Measurements from ENCODE around the gene CAV1.

Gene CAV1

DNA sequence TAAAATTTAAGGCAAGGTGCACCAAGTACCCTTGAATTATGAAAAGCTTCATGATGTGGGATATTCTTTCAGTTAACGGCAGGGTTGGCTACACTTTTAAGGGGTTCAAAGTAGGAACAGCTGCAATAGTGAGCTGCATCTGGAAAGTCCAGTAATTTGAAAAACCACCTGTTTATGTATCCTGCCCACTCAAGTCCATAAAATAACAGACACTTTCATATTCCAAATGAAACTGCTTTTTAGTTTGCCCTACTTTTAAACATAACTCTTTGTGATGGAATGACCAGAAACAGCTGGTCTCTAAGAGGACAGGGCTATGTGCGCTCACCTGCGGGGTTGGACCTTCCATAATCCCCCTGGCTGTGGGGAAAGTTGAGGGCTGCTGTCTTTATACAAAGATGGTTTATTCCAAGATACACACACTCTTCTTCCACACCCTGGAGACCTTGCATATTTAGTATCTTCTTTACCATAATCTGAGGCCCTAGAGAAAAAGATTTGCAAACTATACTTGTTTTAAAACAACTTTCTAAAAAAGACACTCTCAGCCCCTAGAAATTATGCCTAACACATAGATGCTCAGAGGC lies 7.4 kb downstream of the CAV1 start:
- DNase-seq = no peak

DNA sequence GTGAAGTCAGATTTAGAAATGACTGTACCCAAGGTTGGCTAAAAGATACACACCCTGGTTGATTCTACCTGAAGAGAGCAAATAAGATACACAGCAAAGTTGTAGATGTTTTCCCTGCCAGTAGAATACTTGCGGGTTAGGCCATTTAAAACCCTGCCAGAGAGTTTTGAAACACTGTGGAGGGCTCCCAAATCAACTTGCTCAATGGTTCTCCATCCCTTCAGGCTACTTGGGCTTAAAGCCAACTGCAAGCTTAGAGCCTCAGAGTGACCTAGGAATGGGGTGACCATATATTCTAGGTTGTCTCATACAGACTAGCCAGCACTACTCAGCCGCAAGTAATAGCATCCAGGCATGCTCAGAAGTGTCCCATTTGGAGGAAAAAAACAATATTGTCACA lies 10.0 kb downstream of the CAV1 start:
- DNase-seq = no peak

- no peak for DNase-seq
Observed at GRCh38 chr7:116535416-116535815, 10.6 kb downstream of the CAV1 start.

GRCh38 chr7:116538138-116538537 lies 13.3 kb downstream of the CAV1 start:
- no peak for DNase-seq

DNA sequence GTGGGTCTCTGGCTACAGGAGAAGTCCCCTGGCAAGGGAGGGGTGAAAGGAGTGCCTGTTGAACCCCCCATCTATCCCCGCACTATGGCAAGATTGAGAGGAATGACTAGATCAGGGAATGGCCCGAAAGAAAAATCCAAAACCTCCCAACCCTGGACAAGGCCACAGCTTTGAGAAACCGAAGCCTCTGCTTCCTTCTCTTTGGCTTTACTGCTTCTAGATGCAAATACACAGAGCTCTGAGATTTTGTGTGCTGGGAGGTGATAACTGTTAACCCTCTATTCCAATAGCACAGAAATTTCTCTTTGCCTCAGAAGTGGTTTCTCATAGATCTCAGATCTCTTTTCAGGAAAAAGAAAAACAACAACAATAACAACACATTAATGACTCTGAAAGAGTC lies 15.0 kb downstream of the CAV1 start:
- no peak for DNase-seq

- no peak for DNase-seq
Observed at GRCh38 chr7:116540743-116541142, 15.9 kb downstream of the CAV1 start.

- no peak for DNase-seq
Observed at GRCh38 chr7:116541951-116542350, 17.1 kb downstream of the CAV1 start.

DNA sequence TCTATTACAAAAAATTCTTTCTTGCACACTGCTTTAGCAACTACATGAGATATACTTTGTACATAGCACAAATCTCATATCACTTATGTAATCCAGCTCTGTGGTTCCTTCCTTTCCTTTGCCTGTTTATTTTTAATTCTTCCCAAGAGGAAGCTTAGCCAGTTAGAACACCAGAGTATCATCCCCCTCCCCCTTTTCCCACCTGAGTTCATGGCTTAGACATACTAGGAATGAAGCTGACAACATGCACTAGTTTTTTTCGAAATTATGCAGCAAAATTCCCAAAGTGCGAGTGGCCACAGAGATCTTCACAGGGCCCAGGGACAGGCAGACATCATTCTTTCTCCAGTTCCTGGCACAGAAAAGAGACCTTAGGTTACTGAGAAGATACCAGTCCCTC lies 17.8 kb downstream of the CAV1 start:
- no peak for DNase-seq

GRCh38 chr7:116543664-116544063 lies 18.8 kb downstream of the CAV1 start:
- no peak for DNase-seq

- no peak for DNase-seq
Observed at GRCh38 chr7:116544487-116544886, 19.7 kb downstream of the CAV1 start.

DNA sequence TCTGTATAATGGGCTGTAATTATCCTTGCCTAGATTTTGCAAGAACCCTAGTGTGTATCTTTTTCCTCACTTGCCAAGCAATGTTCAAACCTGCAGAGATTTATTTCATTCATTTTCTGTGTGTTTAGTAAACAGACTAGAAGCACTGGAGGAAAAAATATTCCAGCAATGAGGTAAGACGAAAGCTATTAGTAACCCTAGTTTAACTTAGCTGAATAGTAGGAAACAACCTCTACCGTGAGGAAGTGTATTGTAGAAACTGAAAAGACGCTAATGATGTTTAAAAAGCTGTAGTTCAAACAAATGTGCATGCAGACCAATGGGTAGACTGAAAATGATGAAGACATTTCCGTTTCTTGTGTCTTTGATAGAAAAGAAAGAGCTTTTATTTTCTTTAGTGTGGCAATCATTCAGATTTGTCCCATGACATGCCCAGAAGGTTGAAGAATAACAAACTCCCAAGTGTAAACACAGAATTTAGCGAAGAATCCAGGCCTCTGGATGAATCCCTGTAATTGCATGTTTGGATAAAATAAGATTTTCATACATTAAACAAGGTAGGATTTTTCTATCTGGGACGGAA lies 20.7 kb downstream of the CAV1 start:
- peak; percentile 8 to 10 for DNase-seq

DNA sequence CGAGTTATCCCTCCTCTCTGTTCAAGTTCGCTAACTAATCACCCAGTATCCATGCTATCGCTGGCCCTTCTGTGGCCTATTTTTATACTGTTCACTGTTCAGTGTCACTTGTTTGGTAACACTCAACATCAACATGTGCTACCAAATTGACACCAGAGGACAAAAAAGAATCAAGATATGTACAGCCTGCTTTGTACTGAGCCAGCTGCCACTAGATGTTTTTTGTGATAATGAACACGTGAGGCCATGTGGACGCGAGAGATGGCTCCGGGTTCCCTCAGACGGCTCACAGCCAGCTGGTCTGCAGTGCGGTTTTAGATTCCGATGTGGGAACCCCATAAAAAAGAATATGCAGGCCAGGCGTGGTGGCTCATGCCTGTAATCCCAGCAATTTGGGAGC lies 21.2 kb downstream of the CAV1 start:
- DNase-seq = no peak

- DNase-seq = no peak
Observed at GRCh38 chr7:116546916-116547315, 22.1 kb downstream of the CAV1 start.

DNA sequence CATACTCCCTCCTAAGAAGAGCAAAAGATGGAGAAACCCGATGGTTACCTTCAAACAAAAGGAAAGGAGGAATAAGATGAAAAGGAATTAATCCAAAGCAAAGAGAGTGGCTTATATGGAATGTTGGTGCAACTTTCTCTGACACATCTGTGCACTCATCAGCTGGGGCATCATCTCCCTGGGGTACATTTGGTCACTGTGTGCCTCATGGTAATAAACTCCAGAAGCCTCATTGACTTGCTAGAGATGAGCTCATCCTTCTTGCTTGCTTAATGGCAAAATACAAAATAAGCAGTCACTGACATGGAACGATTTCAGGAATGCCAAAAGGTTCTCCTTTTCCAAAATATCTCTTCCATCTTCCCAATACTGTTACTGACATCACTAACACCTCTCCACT lies 22.5 kb downstream of the CAV1 start:
- DNase-seq = no peak

DNA sequence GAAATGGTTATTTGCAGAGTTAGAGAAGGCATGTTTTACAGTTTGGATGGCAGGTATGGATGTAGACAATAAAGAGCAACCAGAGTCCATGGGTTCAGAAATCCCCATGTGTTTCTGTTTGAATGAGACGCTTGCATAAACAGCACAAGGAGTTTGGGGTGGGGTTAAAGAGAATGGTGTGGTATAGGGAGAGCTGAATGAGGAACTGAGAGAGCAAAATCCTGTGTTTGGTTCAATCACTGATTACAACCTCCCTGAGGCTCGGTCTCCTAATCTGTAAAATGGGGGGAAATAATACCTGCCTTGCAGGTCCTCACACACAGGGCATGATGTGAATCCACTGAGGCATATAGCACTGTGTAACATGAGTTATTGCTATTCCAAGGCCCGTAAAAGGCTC lies 23.7 kb downstream of the CAV1 start:
- no peak for DNase-seq

- DNase-seq = no peak
Observed at GRCh38 chr7:116549370-116549769, 24.5 kb downstream of the CAV1 start.

GRCh38 chr7:116551692-116552091 lies 26.9 kb downstream of the CAV1 start:
- no peak for DNase-seq

- no peak for DNase-seq
Observed at GRCh38 chr7:116552602-116553001, 27.8 kb downstream of the CAV1 start.

DNA sequence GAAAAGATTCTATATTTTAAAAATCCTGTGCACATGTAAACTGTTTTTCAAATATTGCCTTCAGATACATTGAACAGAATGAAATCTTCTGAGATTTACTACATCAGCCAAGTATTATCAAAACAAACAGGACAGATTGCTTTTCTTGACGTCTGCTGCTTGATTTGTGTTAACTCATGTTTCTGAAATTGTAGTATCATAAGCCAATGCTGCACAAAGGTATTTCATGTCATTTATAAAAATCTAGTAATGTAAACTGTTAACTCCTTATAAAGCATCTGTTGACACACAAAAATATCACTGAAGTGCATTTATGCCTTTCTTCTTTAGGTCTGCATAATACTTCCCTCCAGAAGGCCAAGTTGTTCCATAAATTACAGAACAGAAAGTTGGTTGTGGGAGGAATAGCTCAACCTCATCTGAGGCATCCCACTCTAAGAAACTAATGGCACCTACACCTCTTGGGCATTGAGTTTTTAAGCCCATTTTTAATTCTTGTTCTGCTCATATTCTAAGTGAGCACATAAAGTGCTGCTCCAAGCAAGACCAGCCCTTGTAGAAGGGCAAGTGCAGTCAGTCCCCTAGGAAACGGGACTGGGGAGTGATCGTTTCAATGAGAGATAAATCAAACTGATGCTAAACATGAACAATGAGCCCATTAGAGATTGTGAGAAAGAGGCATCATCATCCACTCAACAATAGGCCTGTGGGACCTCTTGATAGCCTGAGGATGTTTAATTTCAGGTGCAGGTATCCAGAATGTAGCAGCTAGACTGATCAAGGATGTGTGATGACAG lies 28.5 kb downstream of the CAV1 start:
- no peak for DNase-seq

DNA sequence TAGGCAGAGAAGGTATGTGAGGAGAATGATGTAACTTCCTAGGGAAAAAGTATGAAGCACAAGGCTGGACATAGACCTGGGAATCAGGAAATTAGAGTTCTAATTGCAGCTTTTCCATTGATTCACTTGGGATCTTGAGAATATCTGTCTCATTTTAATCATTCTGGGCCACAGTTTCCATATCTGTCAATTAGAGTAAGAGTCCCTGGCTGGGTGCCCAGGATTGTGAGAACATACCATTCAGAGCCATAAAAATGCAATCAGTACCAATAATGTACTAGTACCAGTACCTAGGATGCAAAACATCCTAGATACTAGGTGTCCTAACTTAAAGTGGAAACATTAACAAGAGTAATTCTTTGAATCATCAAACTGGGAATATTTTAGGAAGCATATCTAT lies 29.6 kb downstream of the CAV1 start:
- no peak for DNase-seq

GRCh38 chr7:116554911-116555310 lies 30.1 kb downstream of the CAV1 start:
- DNase-seq = no peak

DNA sequence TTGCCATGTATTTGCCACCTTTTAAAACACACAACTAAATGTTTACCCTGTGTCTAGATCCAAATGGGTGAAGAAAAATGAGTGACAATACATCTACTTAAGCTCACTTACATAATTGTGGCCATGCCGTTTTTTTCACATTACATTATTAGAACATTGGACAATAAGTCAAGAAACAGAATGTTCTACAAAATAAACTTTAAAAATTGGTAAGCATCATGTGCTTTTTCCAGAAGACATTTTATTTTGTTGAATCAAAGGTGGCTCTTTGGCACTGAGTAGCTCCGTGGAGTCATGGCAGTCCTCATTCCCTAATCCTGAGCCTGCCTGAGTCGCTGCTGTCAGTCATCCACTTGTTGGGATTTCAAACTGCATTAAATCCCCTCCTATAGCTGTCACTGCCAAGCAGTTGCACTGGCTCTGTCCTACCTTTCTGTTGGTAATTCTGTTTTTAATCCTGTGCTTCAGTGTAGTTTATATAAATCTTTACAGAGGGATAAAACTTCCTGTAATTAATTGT lies 32.3 kb downstream of the CAV1 start:
- DNase-seq = no peak

- no peak for DNase-seq
Observed at GRCh38 chr7:116557901-116558300, 33.1 kb downstream of the CAV1 start.

Data from NCI-H2081 (cell line).